C4-2B (cell line): ENCODE results near the gene SNTG2.

Source experiments
- CTCF ChIP-seq: fragments of 450-650 bp; conservative IDR thresholded peaks from 2 replicates; pipeline ENCODE4 v1.5.1; 2017; ENCODE audit warnings: mild to moderate bottlenecking
- ZFX ChIP-seq: fragments of 450-650 bp; IDR thresholded peaks from 2 replicates; pipeline ENCODE4 v1.6.1; 2017

- TF ChIP-seq CTCF = no peak
- no peak for TF ChIP-seq ZFX
Measured at GRCh38 chr2:1222056-1222455, 271.4 kb downstream of the SNTG2 start.
